T follicular helper cell (primary cell): ENCODE results near the gene GCNT2.
"Not testable (repeated sequence)": the region's sequence is repeated elsewhere in the genome, so short reads cannot be mapped to it uniquely, and the experiment has no call there.

Source experiments
- DNase-seq: peaks from one replicate; pipeline ENCODE4 v3.0.0-alpha.2; 2020; ENCODE audit warnings: low read depth

Gene GCNT2

GRCh38 chr6:10514049-10514780, 6.9 kb upstream of the GCNT2 start:
- no peak for DNase-seq

- no peak for DNase-seq
Observed at GRCh38 chr6:10516953-10517352, 4.2 kb upstream of the GCNT2 start.

- DNase-seq = no peak
Observed at GRCh38 chr6:10518557-10519407, 2.4 kb upstream of the GCNT2 start.

GRCh38 chr6:10519408-10519697, 1.8 kb upstream of the GCNT2 start:
- DNase-seq = not testable (repeated sequence)

GRCh38 chr6:10520468-10520867, 683 bp upstream of the GCNT2 start:
- DNase-seq = no peak

GRCh38 chr6:10522929-10523573, 1.9 kb downstream of the GCNT2 start:
- no peak for DNase-seq

GRCh38 chr6:10526156-10526555, 5.0 kb downstream of the GCNT2 start:
- no peak for DNase-seq

- DNase-seq = no peak
Observed at GRCh38 chr6:10528158-10528981, 7.2 kb downstream of the GCNT2 start.

GRCh38 chr6:10529231-10529801, 8.2 kb downstream of the GCNT2 start:
- DNase-seq = no peak

GRCh38 chr6:10529828-10530374, 8.8 kb downstream of the GCNT2 start:
- DNase-seq = not testable (repeated sequence)

- no peak for DNase-seq
Observed at GRCh38 chr6:10531503-10531902, 10.4 kb downstream of the GCNT2 start.

GRCh38 chr6:10531942-10532341, 10.8 kb downstream of the GCNT2 start:
- no peak for DNase-seq

- no peak for DNase-seq
Observed at GRCh38 chr6:10532392-10532791, 11.2 kb downstream of the GCNT2 start.

GRCh38 chr6:10534419-10534762, 13.2 kb downstream of the GCNT2 start:
- DNase-seq = no peak

- DNase-seq = no peak
Observed at GRCh38 chr6:10535193-10535592, 14.0 kb downstream of the GCNT2 start.

GRCh38 chr6:10537726-10538125, 16.6 kb downstream of the GCNT2 start:
- DNase-seq = no peak

- DNase-seq = no peak
Observed at GRCh38 chr6:10540073-10540746, 19.1 kb downstream of the GCNT2 start.

- no peak for DNase-seq
Observed at GRCh38 chr6:10541591-10541990, 20.4 kb downstream of the GCNT2 start.

GRCh38 chr6:10542213-10542612, 21.1 kb downstream of the GCNT2 start:
- no peak for DNase-seq

- DNase-seq = no peak
Observed at GRCh38 chr6:10543488-10543887, 22.3 kb downstream of the GCNT2 start.

- no peak for DNase-seq
Observed at GRCh38 chr6:10545482-10545881, 24.3 kb downstream of the GCNT2 start.
